GM18505 (cell line): ENCODE results near the gene NCK2.

Source experiments
- ATAC-seq: cut with Tn5 transposase; IDR thresholded peaks from one replicate; pipeline ENCODE4 v1.9.1; 2021; ENCODE audit not compliant: unreplicated experiment
- POLR2A ChIP-seq: IDR thresholded peaks from 4 replicates; pipeline ENCODE4 v1.6.1; 2011; ENCODE audit warnings: borderline replicate concordance; ENCODE audit not compliant: insufficient read depth, insufficient read length; ENCODE audit errors: extremely low read depth

The NCK2 gene

GRCh38 chr2:105937498-105938097 lies 192.9 kb downstream of the NCK2 start:
- no peak for ATAC-seq
- TF ChIP-seq POLR2A: no peak
